HepG2 (cell line): ENCODE measurements around the gene RAE1. TPM values are rescaled to one million over a fixed set of nuclear protein-coding genes. Genes with fewer than 3 reads are reported as not detected.
A peak's percentile ranks its signal among the peaks of the same experiment; 100 is the strongest.

Source experiments
- ATAC-seq: fragments of 200-7000 bp; cut with Tn5 transposase; 3 replicates; pipeline ENCODE4 v1.9.1; 2020; ENCODE audit warnings: mild to moderate bottlenecking, moderate library complexity
- BruUV-seq: library from RNA; stranded (reverse); fragments of 400-500 nt; replicated peaks from 2 replicates; lab custom pipeline; 2021; lab: Mats Ljungman, UMichigan
- CTCF ChIA-PET: fragments of 300-600 bp; formaldehyde crosslinking; extraction: SDS; loops from one replicate; lab custom pipeline; 2021; ENCODE audit warnings: low total read pairs, inconsistent platforms, low intra/inter-chr PET ratio; lab: Yijun Ruan, JAX
- POLR2A ChIA-PET: fragments of 350-600 bp; sonication (Branson Sonifier 250); formaldehyde crosslinking; loops from one replicate; lab custom pipeline; 2020; ENCODE audit warnings: antibody characterized with exemption, inconsistent platforms; lab: Yijun Ruan, JAX
- DNase-seq: peaks from one replicate; pipeline ENCODE4 v3.0.0-alpha.2; 2015; ENCODE audit warnings: low spot score
- FAIRE-seq: peaks from 3 replicates; lab custom pipeline; 2011; peaks lifted over from hg19 to GRCh38; lab: Jason Lieb, UNC
- H2AFZ ChIP-seq: one replicate; pipeline ENCODE4 v1.6.1; 2011; ENCODE audit warnings: low read length, inconsistent platforms
- H3K27ac ChIP-seq: fragments of 300-600 bp; 3 replicates; pipeline ENCODE4 v1.8.0; 2011; ENCODE audit warnings: mixed run types, mild to moderate bottlenecking, mixed read lengths, low read length, inconsistent platforms; ENCODE audit not compliant: insufficient read depth; ENCODE audit errors: extremely low read length
- H3K27me3 ChIP-seq, 2 experiments: fragments of 200-600 bp in 1 of 2; 2 replicates in 1 of 2; 3 replicates in 1 of 2; pipeline versions ENCODE4 v1.6.0 to v1.8.0; 2011; ENCODE audit warnings: low read length in 2 of 2, mild to moderate bottlenecking in 2 of 2, moderate library complexity in 2 of 2, inconsistent platforms in 1 of 2; ENCODE audit not compliant: insufficient read depth in 2 of 2, control insufficient read depth in 1 of 2
- H3K36me3 ChIP-seq, 2 experiments: fragments of 200-600 bp in 1 of 2; replicated peaks in 1 of 2; 2 replicates in 1 of 2; 3 replicates in 1 of 2; pipeline versions ENCODE4 v1.5.1 to v1.8.0; 2011; ENCODE audit warnings: low read length in 2 of 2, inconsistent platforms in 1 of 2; ENCODE audit not compliant: insufficient read depth in 2 of 2, control insufficient read depth in 1 of 2
- H3K4me1 ChIP-seq: 2 replicates; pipeline ENCODE4 v1.5.1; 2012; ENCODE audit warnings: low read length, inconsistent platforms; ENCODE audit not compliant: insufficient read depth
- H3K4me2 ChIP-seq: 2 replicates; pipeline ENCODE4 v1.6.0; 2011; ENCODE audit warnings: low read depth, low read length, inconsistent platforms
- H3K4me3 ChIP-seq, 3 experiments: fragments of 200-600 bp in 1 of 3; sonication (generic), shearing (Covaris generic) in 1 of 3; replicated peaks in 1 of 3; 2 replicates each; pipeline ENCODE4 v1.5.1; 2011 to 2016; ENCODE audit warnings: low read length in 3 of 3, inconsistent platforms in 2 of 3, low read depth in 2 of 3, mild to moderate bottlenecking in 2 of 3, control low read depth in 1 of 3, mixed read lengths in 1 of 3; ENCODE audit not compliant: insufficient read depth in 1 of 3
- H3K79me2 ChIP-seq: one replicate; pipeline ENCODE4 v1.6.1; 2011; ENCODE audit warnings: low read length, inconsistent platforms; ENCODE audit not compliant: insufficient read depth
- H3K9ac ChIP-seq: 2 replicates; pipeline ENCODE4 v1.6.0; 2011; ENCODE audit warnings: mild to moderate bottlenecking, low read depth, low read length, inconsistent platforms; ENCODE audit not compliant: insufficient read depth
- H3K9me3 ChIP-seq: 2 replicates; pipeline ENCODE4 v1.5.1; 2012; ENCODE audit warnings: mild to moderate bottlenecking, low read length
- H4K20me1 ChIP-seq: 2 replicates; pipeline ENCODE4 v1.6.0; 2011; ENCODE audit warnings: inconsistent platforms, mild to moderate bottlenecking, low read length, moderate library complexity; ENCODE audit not compliant: insufficient read depth
- GATAD1 ChIP-seq: IDR thresholded peaks from 2 replicates; pipeline ENCODE4 v1.6.1; 2016; ENCODE audit warnings: missing genetic modification reagents, missing compliant biosample characterization
- HNRNPLL ChIP-seq: fragments of 200-400 bp; formaldehyde crosslinking; IDR thresholded peaks from 2 replicates; pipeline ENCODE4 v1.6.1; 2017; ENCODE audit warnings: mild to moderate bottlenecking, low read depth, low read length; ENCODE audit not compliant: poor library complexity, severe bottlenecking
- RBFOX2 ChIP-seq: fragments of 200-400 bp; formaldehyde crosslinking; IDR thresholded peaks from 2 replicates; pipeline ENCODE4 v1.6.1; 2017; ENCODE audit warnings: low read depth, mild to moderate bottlenecking, low read length
- ZNF382 ChIP-seq: sonication (generic); formaldehyde crosslinking; IDR thresholded peaks from 2 replicates; pipeline ENCODE4 v1.5.0; 2020; ENCODE audit warnings: missing genetic modification reagents, mild to moderate bottlenecking, borderline replicate concordance
- WGBS: methylation state at CpG from one replicate; pipeline ENCODE4 v1.1.6; 2017; ENCODE audit warnings: low lambda C conversion rate; 5-methylcytosine and 5-hydroxymethylcytosine counted together
- in situ Hi-C: cut with HindIII; loops from 2 replicates; pipeline ENCODE4 v1.10.0; 2017; ENCODE audit warnings: low pct_unique_long_range_greater_than_20kb; ENCODE audit not compliant: extremely low pct_ligation_motif_present
- intact Hi-C: fragments of 100-400 bp; cut with micrococcal nuclease; formaldehyde crosslinking; loops from one replicate; pipeline ENCODE4 v1.10.0; 2022; ENCODE audit not compliant: unreplicated experiment
- polyA plus RNA-seq, 8 experiments: library from polyadenylated mRNA; depleted of rRNA in 3 of 8; stranded (reverse) in 7 of 8; unstranded in 1 of 8; fragments of >200 nt; fragmentation: Illumina TruSeq in 4 of 8; extraction: Trizol in 4 of 8; gene quantifications; 2 replicates each; pipeline versions ENCODE4 v1.2.1 to v1.2.3, GENCODE V29; 2011 to 2016; ENCODE audit warnings: low read depth in 4 of 8, missing spikeins in 1 of 8, mixed read lengths in 1 of 8; ENCODE audit not compliant: insufficient read depth in 1 of 8
- total RNA-seq, 5 experiments: library from RNA; depleted of rRNA; stranded (reverse); fragments of >200 nt; fragmentation: Illumina TruSeq; extraction: Trizol; gene quantifications; 2 replicates each; pipeline ENCODE4 v1.2.3, GENCODE V29; 2016; ENCODE audit warnings: low read depth in 1 of 5

RAE1 gene
- total and polyA plus RNA-seq, 2 of the 13 experiments (the other 11 are each of a cell fraction or from before 2014, with no cell fraction given), result 36.1 to 72.9 TPM

DNA sequence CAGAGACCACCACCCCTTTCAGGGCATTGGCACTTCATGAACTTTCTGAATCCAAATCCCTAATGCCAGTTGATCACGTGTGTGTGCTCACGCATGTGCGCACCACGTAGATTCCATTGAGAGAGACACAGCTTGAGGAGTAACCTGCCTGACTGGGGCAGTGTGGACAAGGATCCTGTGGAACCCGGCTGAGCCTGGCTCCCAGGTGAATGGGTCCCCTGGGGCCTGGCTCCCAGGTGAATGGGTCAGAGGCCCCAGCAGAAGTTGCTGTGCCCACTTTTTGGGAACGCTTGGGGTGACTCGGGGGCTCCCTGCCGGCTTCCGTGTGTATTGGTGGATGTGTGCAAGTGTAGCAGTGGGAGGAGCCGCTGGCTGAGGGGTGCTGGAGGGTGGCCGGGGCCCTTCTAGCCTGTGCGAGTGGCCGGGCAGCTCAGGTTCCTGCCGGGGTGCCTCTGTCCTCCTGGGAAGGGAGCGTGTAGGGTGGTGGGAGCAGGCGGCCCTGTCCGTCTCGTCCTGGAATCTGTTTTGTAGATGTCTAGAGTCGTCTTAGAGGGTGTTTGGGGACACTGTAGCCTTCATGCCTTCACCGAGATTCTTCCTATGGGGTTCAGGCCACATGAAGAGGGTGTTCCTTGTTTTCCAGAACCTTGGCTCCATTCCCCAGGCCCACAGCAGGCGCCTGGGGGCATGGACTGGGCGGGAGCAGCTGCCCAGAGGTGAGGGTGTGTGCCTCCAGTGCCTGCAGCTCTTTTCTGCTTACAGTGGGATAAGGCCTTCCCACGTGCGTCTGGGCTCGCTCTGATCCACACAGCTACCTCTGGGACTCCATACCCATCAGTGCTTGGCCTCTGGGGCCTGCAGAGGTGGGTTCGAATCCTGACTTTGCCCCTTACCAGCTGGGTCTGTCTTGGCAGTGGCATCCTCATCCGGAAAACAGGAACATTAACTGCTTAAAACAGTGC lies 43.3 kb downstream of the RAE1 start:
- Histone ChIP-seq H3K9me3 (no peaks in the 10 kb centered on the region), H3K4me2 (no peak overlapping the region), H4K20me1 (no peaks in the 10 kb centered on the region; the same call in 1 of the 2 replicates), H3K79me2 (peaks cover 12% of the 10 kb centered on the region), H3K9ac (no peak overlapping the region), H3K27ac (no peak overlapping the region), H3K36me3 (peaks cover 11 to 48% of the 10 kb centered on the region in 2 experiments), H3K4me1 (peaks cover 32% of the 10 kb centered on the region), H3K4me3 (no peak overlapping the region), H2AFZ (no peak overlapping the region), H3K27me3 (no peaks in the 10 kb centered on the region)
- BruUV-seq, result no TSS peak
- peak; percentile 18 for TF ChIP-seq HNRNPLL
- no peak for TF ChIP-seq GATAD1 (CRISPR knock-in tag)
- 0 out of 2 replicates have a peak, but pooled peaks have one; percentile 18 for TF ChIP-seq RBFOX2
- TF ChIP-seq ZNF382, result no peak
- ChIA-PET CTCF (no interaction called here), POLR2A (interaction anchor here (0.9 kb wide), 1 partner anchor 41 kb away, joined by 3 read pairs; no protein-coding TSS in a partner anchor)
- FAIRE-seq (no peak), ATAC-seq (no peak), DNase-seq (no peak)
- in situ Hi-C loops, result loop anchor here (25.0 kb wide), 1 partner anchor 818 kb away; no protein-coding TSS in a partner anchor
- intact Hi-C loops, result no loop called here
- 88% methylated on average over 27 of the region's 27 CpGs for WGBS
